ENCODE results near the gene ZNF426. TPM values are rescaled to one million over a fixed set of nuclear protein-coding genes. Genes with fewer than 3 reads are reported as not detected.
"Not testable (repeated sequence)": the region's sequence is repeated elsewhere in the genome, so short reads cannot be mapped to it uniquely, and the experiment has no call there.

The ZNF426 gene
- total and polyA plus RNA-seq, 7 experiments from 2014 or later: 11.2 to 22.6 (median 15.8) TPM

DNA sequence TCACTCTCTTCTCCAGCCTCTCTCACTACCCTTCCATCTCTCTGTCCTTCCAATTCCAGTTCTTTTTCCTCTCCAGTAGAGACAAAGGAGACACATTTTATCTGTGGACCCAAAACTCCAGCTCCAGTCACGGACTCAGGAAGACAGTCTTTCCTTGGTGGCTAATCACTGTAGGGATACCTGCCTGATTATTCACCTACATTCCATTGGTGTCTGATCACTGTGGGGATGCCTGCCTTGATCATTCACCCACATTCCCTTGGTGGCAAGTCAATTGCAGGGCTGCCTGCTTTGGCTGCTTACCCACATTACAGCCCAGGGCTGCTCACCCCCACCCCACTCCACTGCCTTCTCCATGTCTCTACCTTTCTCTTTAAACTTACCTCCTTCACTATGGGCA lies 1.5 kb upstream of the ZNF426 start:
- H3K4me3 ChIP-seq (ENCODE audit: low read length); DNase-seq; H3K27me3 Mint-ChIP-seq; H3K4me1 ChIP-seq (ENCODE audit: control insufficient read depth in 2 of 2, insufficient read depth in 2 of 2, low read length in 2 of 2); ATAC-seq; H3K27me3 ChIP-seq (ENCODE audit: control insufficient read depth in 2 of 2, insufficient read depth in 2 of 2, low read length in 2 of 2); H3K27ac ChIP-seq (ENCODE audit: low read depth, low read length); CTCF ChIA-PET: not testable (repeated sequence)
- POLR2A ChIA-PET: interaction anchor here (0.6 kb wide), 1 partner anchor 47 kb away, joined by 3 read pairs; no protein-coding TSS in a partner anchor
- peaks cover 14 to 46% (median 33%) of the 10 kb centered on the region in 7 donors for H3K4me1 Mint-ChIP-seq
- Histone ChIP-seq H3K36me3 (ENCODE audit: control insufficient read depth in 2 of 3, insufficient read depth in 3 of 3, low read length in 3 of 3) (peaks cover 3 to 24% (median 13%) of the 10 kb centered on the region in 3 experiments), H3K9me3 (ENCODE audit: control insufficient read depth in 2 of 3, low read length in 3 of 3) (peaks cover 0 to 16% (median 0%) of the 10 kb centered on the region in 3 experiments)
- H3K4me3 Mint-ChIP-seq: peak overlapping the region; percentile 49 to 99 (median 98)
- intact Hi-C loops (cut with micrococcal nuclease): loop anchor here (2.0 kb wide), 3 partner anchors 231 to 279 kb away; partner anchors contain the start of genes FBXL12 (in 1 of the 2) and ZNF699 (in 1 of the 2)
- H3K9me3 Mint-ChIP-seq: peaks cover 13 to 50% (median 27%) of the 10 kb centered on the region in 11 donors
- peaks cover 18 to 41% (median 28%) of the 10 kb centered on the region in 5 donors for H3K36me3 Mint-ChIP-seq
- H3K27ac Mint-ChIP-seq: peak overlapping the region in 8 of 9 donors; percentile 26 to 100 (median 87)

- Histone ChIP-seq H3K27ac (ENCODE audit: low read depth, low read length) (peak overlapping the region; percentile 90), H3K4me3 (ENCODE audit: low read length) (peak overlapping the region; percentile 93), H3K36me3 (ENCODE audit: control insufficient read depth in 2 of 3, insufficient read depth in 3 of 3, low read length in 3 of 3) (peaks cover 6 to 31% (median 18%) of the 10 kb centered on the region in 3 experiments), H3K9me3 (ENCODE audit: control insufficient read depth in 2 of 3, low read length in 3 of 3) (peaks cover 0 to 16% (median 0%) of the 10 kb centered on the region in 3 experiments)
- DNase-seq; H3K27me3 ChIP-seq (ENCODE audit: control insufficient read depth in 2 of 2, insufficient read depth in 2 of 2, low read length in 2 of 2); CTCF ChIA-PET; H3K27me3 Mint-ChIP-seq; ATAC-seq; H3K4me1 ChIP-seq (ENCODE audit: control insufficient read depth in 2 of 2, insufficient read depth in 2 of 2, low read length in 2 of 2): not testable (repeated sequence)
- peak overlapping the region in 8 of 9 donors; percentile 79 to 100 (median 97) for H3K27ac Mint-ChIP-seq
- peaks cover 25 to 47% (median 35%) of the 10 kb centered on the region in 5 donors for H3K36me3 Mint-ChIP-seq
- peak overlapping the region; percentile 49 to 99 (median 98) for H3K4me3 Mint-ChIP-seq
- intact Hi-C loops (cut with micrococcal nuclease): loop anchor here (2.0 kb wide), 3 partner anchors 230 to 280 kb away; partner anchors contain the start of genes FBXL12 (in 1 of the 2) and ZNF699 (in 1 of the 2)
- H3K4me1 Mint-ChIP-seq: peaks cover 14 to 46% (median 33%) of the 10 kb centered on the region in 7 donors
- H3K9me3 Mint-ChIP-seq: peaks cover 13 to 57% (median 29%) of the 10 kb centered on the region in 11 donors
- POLR2A ChIA-PET: interaction anchor here (0.6 kb wide), 1 partner anchor 47 kb away, joined by 3 read pairs; no protein-coding TSS in a partner anchor
These were observed 756 bp upstream of the ZNF426 start for GRCh38 chr19:9539201-9539600.

GRCh38 chr19:9535934-9536333 lies 2.5 kb downstream of the ZNF426 start:
- peaks cover 0 to 44% (median 7%) of the 10 kb centered on the region in 3 experiments for H3K9me3 ChIP-seq (ENCODE audit: control insufficient read depth in 2 of 3, low read length in 3 of 3)
- Mint-ChIP-seq H3K27me3 (no peaks in the 10 kb centered on the region), H3K9me3 (peaks cover 14 to 83% (median 46%) of the 10 kb centered on the region in 11 donors), H3K4me3 (peak overlapping the region in 9 of 10 donors; percentile 14 to 99 (median 37)), H3K27ac (peak overlapping the region in 2 of 9 donors; percentile 20 to 81), H3K4me1 (peaks cover 14 to 46% (median 33%) of the 10 kb centered on the region in 7 donors), H3K36me3 (peaks cover 57 to 76% (median 64%) of the 10 kb centered on the region in 5 donors)
- intact Hi-C loops (cut with micrococcal nuclease): no loop called here
- POLR2A ChIA-PET: no interaction called here
- H3K4me3 ChIP-seq (ENCODE audit: low read length): no peak overlapping the region
- CTCF ChIA-PET: no interaction called here
- no peak overlapping the region for H3K27ac ChIP-seq (ENCODE audit: low read depth, low read length)
- peaks cover 0 to 7% of the 10 kb centered on the region in 2 donors for H3K4me1 ChIP-seq (ENCODE audit: control insufficient read depth in 2 of 2, insufficient read depth in 2 of 2, low read length in 2 of 2)
- H3K27me3 ChIP-seq (ENCODE audit: control insufficient read depth in 2 of 2, insufficient read depth in 2 of 2, low read length in 2 of 2): no peaks in the 10 kb centered on the region
- ATAC-seq (no peak), DNase-seq (no peak)
- H3K36me3 ChIP-seq (ENCODE audit: control insufficient read depth in 2 of 3, insufficient read depth in 3 of 3, low read length in 3 of 3): peaks cover 35 to 64% (median 39%) of the 10 kb centered on the region in 3 experiments

- CTCF ChIA-PET: no interaction called here
- H3K27ac ChIP-seq (ENCODE audit: low read depth, low read length): no peak overlapping the region
- no peak overlapping the region for H3K4me3 ChIP-seq (ENCODE audit: low read length)
- H3K9me3 ChIP-seq (ENCODE audit: control insufficient read depth in 2 of 3, low read length in 3 of 3): peaks cover 15 to 76% (median 41%) of the 10 kb centered on the region in 3 experiments
- Mint-ChIP-seq H3K27ac (no peak overlapping the region), H3K36me3 (peaks cover 67 to 92% (median 87%) of the 10 kb centered on the region in 5 donors), H3K27me3 (no peaks in the 10 kb centered on the region), H3K4me1 (peaks cover 0 to 13% (median 3%) of the 10 kb centered on the region in 7 donors), H3K9me3 (peaks cover 5 to 92% (median 68%) of the 10 kb centered on the region in 11 donors), H3K4me3 (no peak overlapping the region)
- POLR2A ChIA-PET: no interaction called here
- H3K27me3 ChIP-seq (ENCODE audit: control insufficient read depth in 2 of 2, insufficient read depth in 2 of 2, low read length in 2 of 2): no peaks in the 10 kb centered on the region
- H3K36me3 ChIP-seq (ENCODE audit: control insufficient read depth in 2 of 3, insufficient read depth in 3 of 3, low read length in 3 of 3): peaks cover 60 to 94% (median 66%) of the 10 kb centered on the region in 3 experiments
- H3K4me1 ChIP-seq (ENCODE audit: control insufficient read depth in 2 of 2, insufficient read depth in 2 of 2, low read length in 2 of 2): no peaks in the 10 kb centered on the region
- DNase-seq (no peak), ATAC-seq (no peak)
- intact Hi-C loops (cut with micrococcal nuclease): no loop called here
These were observed 6.5 kb downstream of the ZNF426 start for GRCh38 chr19:9531933-9532332.

- DNase-seq: peak in 1 of 9 donors; percentile 2
- ATAC-seq: no peak
- Histone ChIP-seq H3K4me1 (ENCODE audit: control insufficient read depth in 2 of 2, insufficient read depth in 2 of 2, low read length in 2 of 2) (no peaks in the 10 kb centered on the region), H3K27me3 (ENCODE audit: control insufficient read depth in 2 of 2, insufficient read depth in 2 of 2, low read length in 2 of 2) (no peaks in the 10 kb centered on the region), H3K36me3 (ENCODE audit: control insufficient read depth in 2 of 3, insufficient read depth in 3 of 3, low read length in 3 of 3) (peaks cover 45 to 71% (median 52%) of the 10 kb centered on the region in 3 experiments), H3K9me3 (ENCODE audit: control insufficient read depth in 2 of 3, low read length in 3 of 3) (peaks cover 22 to 87% (median 58%) of the 10 kb centered on the region in 3 experiments), H3K27ac (ENCODE audit: low read depth, low read length) (no peak overlapping the region), H3K4me3 (ENCODE audit: low read length) (peak overlapping the region; percentile 11)
- H3K27ac Mint-ChIP-seq: no peak overlapping the region
- POLR2A ChIA-PET: no interaction called here
- H3K27me3 Mint-ChIP-seq: no peaks in the 10 kb centered on the region
- H3K4me1 Mint-ChIP-seq: no peaks in the 10 kb centered on the region
- intact Hi-C loops (cut with micrococcal nuclease): no loop called here
- CTCF ChIA-PET: no interaction called here
- H3K9me3 Mint-ChIP-seq: peaks cover 15 to 98% (median 79%) of the 10 kb centered on the region in 11 donors
- H3K4me3 Mint-ChIP-seq: no peak overlapping the region
- H3K36me3 Mint-ChIP-seq: peaks cover 51 to 81% (median 77%) of the 10 kb centered on the region in 5 donors
These were observed 9.6 kb downstream of the ZNF426 start for GRCh38 chr19:9528757-9529336.

DNA sequence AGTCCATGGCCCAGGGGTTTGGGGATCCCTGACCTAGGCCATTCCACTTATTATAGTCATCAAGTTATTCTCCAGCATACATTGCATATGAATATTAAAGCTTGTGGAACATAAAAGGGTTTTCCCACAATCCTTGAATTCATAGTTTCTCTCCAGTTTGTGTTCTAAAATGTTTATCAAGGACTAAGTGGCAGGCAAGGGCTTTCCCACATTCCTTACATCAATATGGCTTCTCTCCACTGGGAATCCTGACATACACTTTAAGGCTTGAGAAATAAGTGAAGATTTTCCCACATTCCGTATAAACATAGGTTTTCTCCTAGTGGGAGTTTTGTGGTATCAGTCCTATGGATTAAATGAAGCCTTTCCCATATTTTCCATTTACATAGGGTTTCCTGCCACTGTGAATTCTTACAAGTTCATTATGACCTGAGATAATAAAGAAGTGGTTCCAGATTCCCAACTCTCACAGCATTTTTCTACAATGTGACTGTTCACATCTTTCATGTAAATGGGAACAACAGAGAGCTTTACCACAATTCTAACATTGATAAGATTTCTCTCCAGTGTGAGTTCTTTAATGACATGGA lies 14.5 kb downstream of the ZNF426 start:
- Histone ChIP-seq H3K27me3 (ENCODE audit: control insufficient read depth in 2 of 2, insufficient read depth in 2 of 2, low read length in 2 of 2) (no peaks in the 10 kb centered on the region), H3K9me3 (ENCODE audit: control insufficient read depth in 2 of 3, low read length in 3 of 3) (peaks cover 22 to 91% (median 54%) of the 10 kb centered on the region in 3 experiments), H3K36me3 (ENCODE audit: control insufficient read depth in 2 of 3, insufficient read depth in 3 of 3, low read length in 3 of 3) (peaks cover 8 to 28% (median 10%) of the 10 kb centered on the region in 3 experiments), H3K4me3 (ENCODE audit: low read length) (no peak overlapping the region), H3K4me1 (ENCODE audit: control insufficient read depth in 2 of 2, insufficient read depth in 2 of 2, low read length in 2 of 2) (no peaks in the 10 kb centered on the region), H3K27ac (ENCODE audit: low read depth, low read length) (no peak overlapping the region)
- ChIA-PET CTCF (interaction anchor here (0.8 kb wide), 1 partner anchor 187 kb away, joined by 3 read pairs; no protein-coding TSS in a partner anchor), POLR2A (no interaction called here)
- H3K27me3 Mint-ChIP-seq: no peaks in the 10 kb centered on the region
- peaks cover 0 to 2% (median 0%) of the 10 kb centered on the region in 7 donors for H3K4me1 Mint-ChIP-seq
- ATAC-seq (no peak), DNase-seq (no peak)
- H3K4me3 Mint-ChIP-seq: no peak overlapping the region
- peaks cover 24 to 51% (median 46%) of the 10 kb centered on the region in 5 donors for H3K36me3 Mint-ChIP-seq
- H3K9me3 Mint-ChIP-seq: peaks cover 22 to 98% (median 73%) of the 10 kb centered on the region in 11 donors
- no peak overlapping the region for H3K27ac Mint-ChIP-seq
- intact Hi-C loops (cut with micrococcal nuclease): no loop called here
